Body of pancreas (tissue), 4 donors: Measurements from ENCODE around the gene PLA2G7.

Source experiments
- CTCF ChIP-seq, 7 experiments: fragments of 450-650 bp in 4 of 7; fragments of 200-600 bp in 3 of 7; sonication (generic) in 3 of 7; IDR thresholded peaks; one replicate each; pipeline ENCODE4 v1.5.1; 2016 to 2019; ENCODE audit warnings: antibody characterized with exemption in 7 of 7
- POLR2A ChIP-seq, 3 donors: fragments of 450-650 bp; IDR thresholded peaks; one replicate each; pipeline ENCODE4 v1.6.1; 2016; ENCODE audit warnings: antibody characterized with exemption in 3 of 3, mild to moderate bottlenecking in 2 of 3

- TF ChIP-seq CTCF (IDR thresholded peaks at IDR 0.05) (no peak), POLR2A (IDR thresholded peaks at IDR 0.05) (no peak)
Observed at GRCh38 chr6:46736906-46737305, 1.7 kb upstream of the PLA2G7 start.
